HG03571 (cell line): ENCODE results near the gene ZNF223.

ENCODE experiments used
- ATAC-seq: cut with Tn5 transposase; IDR thresholded peaks from one replicate; pipeline ENCODE4 v1.9.1; 2021; ENCODE audit not compliant: unreplicated experiment

Gene ZNF223

GRCh38 chr19:44071824-44072542 lies 20.1 kb downstream of the ZNF223 start, which contains the start of gene ZNF284:
Gene ZNF284, plus strand, starts transcription at chr19:44072159. Its CDS starts 4,231 bp downstream, at chr19:44076390.
- ATAC-seq: peak; percentile 79

- no peak for ATAC-seq
These were observed 20.9 kb downstream of the ZNF223 start for GRCh38 chr19:44072543-44073401.

- no peak for ATAC-seq
These were observed 24.5 kb downstream of the ZNF223 start for GRCh38 chr19:44076325-44076724.

- ATAC-seq: no peak
These were observed 40.3 kb downstream of the ZNF223 start for GRCh38 chr19:44092108-44092507.

- peak; percentile 71 for ATAC-seq
These were observed 42.3 kb downstream of the ZNF223 start, which contains the start of gene ZNF224 for GRCh38 chr19:44093931-44094765. Gene ZNF224, plus strand, starts transcription at chr19:44094361. Its CDS starts 3,513 bp downstream, at chr19:44097874.

- no peak for ATAC-seq
These were observed 55.9 kb downstream of the ZNF223 start for GRCh38 chr19:44107751-44108150.

- ATAC-seq: no peak
These were observed 57.6 kb downstream of the ZNF223 start for GRCh38 chr19:44109458-44109857.

GRCh38 chr19:44111910-44112463 lies 60.2 kb downstream of the ZNF223 start:
- no peak for ATAC-seq

GRCh38 chr19:44112802-44113137 lies 60.9 kb downstream of the ZNF223 start:
- peak; percentile 8 for ATAC-seq

- ATAC-seq: peak; percentile 85
These were observed 61.4 kb downstream of the ZNF223 start, which contains the start of gene ZNF225 for GRCh38 chr19:44113138-44113783. Gene ZNF225, plus strand, starts transcription at chr19:44113399. Its CDS starts 2,429 bp downstream, at chr19:44115828.

- ATAC-seq: no peak
These were observed 62.1 kb downstream of the ZNF223 start for GRCh38 chr19:44113784-44114390.
